Ovary (tissue), 9 donors: ENCODE data around the gene EFCAB13. TPM values are rescaled to one million over a fixed set of nuclear protein-coding genes. Genes with fewer than 3 reads are reported as not detected.

Experiments
- DNase-seq, 5 donors: peaks; one replicate each; pipeline ENCODE4 v3.0.0-alpha.2; 2019 to 2020
- H3K27ac ChIP-seq, 2 donors: fragments of 200-600 bp; one replicate each; pipeline versions ENCODE4 v1.5.1 to v1.8.0; 2019 to 2022
- H3K27me3 ChIP-seq: fragments of 200-600 bp; one replicate; pipeline ENCODE4 v1.8.0; 2022
- H3K36me3 ChIP-seq: fragments of 200-600 bp; sonication (generic); one replicate; pipeline ENCODE4 v1.5.1; 2019
- H3K4me1 ChIP-seq: one replicate; pipeline ENCODE4 v1.8.1; 2013; ENCODE audit warnings: mild to moderate bottlenecking, moderate library complexity; ENCODE audit not compliant: insufficient read depth
- H3K4me3 ChIP-seq: fragments of 200-600 bp; sonication (generic); one replicate; pipeline ENCODE4 v1.5.1; 2017
- H3K9me3 ChIP-seq, 2 donors: fragments of 200-600 bp in 1 of 2; sonication (generic) in 1 of 2; one replicate each; pipeline versions ENCODE4 v1.5.1 to v1.8.1; 2013 to 2019; ENCODE audit warnings: mild to moderate bottlenecking in 1 of 2, moderate library complexity in 1 of 2
- EP300 ChIP-seq: sonication (generic); formaldehyde crosslinking; IDR thresholded peaks from one replicate; pipeline ENCODE4 v1.6.1; 2017; ENCODE audit warnings: antibody characterized with exemption
- POLR2A ChIP-seq: fragments of 450-650 bp; IDR thresholded peaks from one replicate; pipeline ENCODE4 v1.6.1; 2017; ENCODE audit warnings: antibody characterized with exemption, mild to moderate bottlenecking, moderate library complexity
- WGBS, 3 donors: extraction: QIAGEN DNeasy Blood & Tissue Kit in 1 of 3; methylation state at CpG; one replicate each; pipeline versions ENCODE4 v1.1.5 to v1.1.7; 2013 to 2017; 5-methylcytosine and 5-hydroxymethylcytosine counted together
- intact Hi-C, 4 donors: fragments of 100-400 bp; cut with DNase I; formaldehyde crosslinking; loops; one replicate each; pipeline versions ENCODE4 v1.11.0 to v1.15.1; 2022 to 2023
- polyA plus RNA-seq, 2 donors: library from polyadenylated mRNA; stranded (reverse); fragments of 200-250 nt in 1 of 2; fragments of 350-450 nt in 1 of 2; fragmentation: Illumina TruSeq in 1 of 2; extraction: RNeasy Lipid Tissue Mini Kit (QIAGEN cat#74804) in 1 of 2; gene quantifications; one replicate each; pipeline ENCODE4 v1.2.3, GENCODE V29; 2013 to 2014
- total RNA-seq, 7 donors: library from RNA; depleted of rRNA in 2 of 7; stranded (reverse); fragments of >200 nt in 2 of 7; fragmentation: NEBNext Ultra II Directional in 3 of 7; extraction: Animal tissue kit (Norgen Biotek cat#: 25700) in 3 of 7; gene quantifications; one replicate each; pipeline versions ENCODE4 v1.1.0 to v1.2.4, GENCODE V29; 2016 to 2023
- TF ChIP-seq, protein P1 (sequence below), 3 donors: fragments of 450-650 bp in 2 of 3; fragments of 200-600 bp in 1 of 3; IDR thresholded peaks; one replicate each; pipeline versions ENCODE4 v1.5.1 to v1.8.0; 2016 to 2022; ENCODE audit warnings: antibody characterized with exemption in 3 of 3, mild to moderate bottlenecking in 1 of 3
- donor health status: DM: no; HTN: no; CAD: no; lungs with moderate emphysema.
- donor health status: DM: no; HTN: no; CAD: no.
- donor health status: Bipolar disorder and iron deficiency.
- donor health status: DM: yes; HTN: yes; CAD: no.
- donor health status: DM: no; HTN: no; CAD: no.
- donor health status: DM: yes; HTN: yes; CAD: no.

The EFCAB13 gene
- total and polyA plus RNA-seq, 9 donors, result 3.2 to 11.5 (median 9.1) TPM

DNA sequence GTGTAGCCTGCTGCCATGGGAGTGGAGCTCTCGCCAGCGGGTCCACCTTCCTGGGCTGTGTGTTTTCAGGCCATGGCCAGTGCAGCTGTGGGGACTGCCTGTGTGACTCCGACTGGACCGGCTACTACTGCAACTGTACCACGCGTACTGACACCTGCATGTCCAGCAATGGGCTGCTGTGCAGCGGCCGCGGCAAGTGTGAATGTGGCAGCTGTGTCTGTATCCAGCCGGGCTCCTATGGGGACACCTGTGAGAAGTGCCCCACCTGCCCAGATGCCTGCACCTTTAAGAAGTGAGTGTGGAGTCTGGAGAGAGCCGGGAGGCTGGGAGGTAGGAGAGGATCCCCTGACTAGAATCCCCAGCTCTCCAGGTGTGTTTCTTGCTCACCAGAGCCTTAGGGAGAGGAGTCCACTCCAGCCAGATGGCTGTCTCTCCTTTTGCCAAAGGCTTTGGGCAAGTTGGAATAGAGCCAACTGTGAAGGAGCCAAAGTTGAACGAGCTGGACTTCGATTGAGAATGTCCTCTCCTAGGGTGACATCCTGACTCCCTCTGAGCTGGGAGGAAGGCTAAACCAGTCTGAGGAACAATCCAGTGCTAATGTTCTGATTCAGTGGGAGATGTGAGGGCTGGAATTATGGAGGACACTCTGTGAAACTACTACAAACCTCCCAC, 24.4 kb upstream of the EFCAB13 start:
- DNase-seq, result no peak
- no peaks in the 10 kb centered on the region for H3K27me3 ChIP-seq
- no peak overlapping the region for H3K4me3 ChIP-seq
- intact Hi-C loops, result no loop called here
- no peaks in the 10 kb centered on the region for H3K36me3 ChIP-seq
- H3K9me3 ChIP-seq, result no peaks in the 10 kb centered on the region
- H3K27ac ChIP-seq, result no peak overlapping the region
- peaks cover 6% of the 10 kb centered on the region for H3K4me1 ChIP-seq
- 84 to 90% (median 86%) methylated on average over 13 of the region's 13 CpGs for WGBS, 3 donors
- no peak for TF ChIP-seq EP300
- no peak for TF ChIP-seq POLR2A
- TF ChIP-seq, protein P1, sequence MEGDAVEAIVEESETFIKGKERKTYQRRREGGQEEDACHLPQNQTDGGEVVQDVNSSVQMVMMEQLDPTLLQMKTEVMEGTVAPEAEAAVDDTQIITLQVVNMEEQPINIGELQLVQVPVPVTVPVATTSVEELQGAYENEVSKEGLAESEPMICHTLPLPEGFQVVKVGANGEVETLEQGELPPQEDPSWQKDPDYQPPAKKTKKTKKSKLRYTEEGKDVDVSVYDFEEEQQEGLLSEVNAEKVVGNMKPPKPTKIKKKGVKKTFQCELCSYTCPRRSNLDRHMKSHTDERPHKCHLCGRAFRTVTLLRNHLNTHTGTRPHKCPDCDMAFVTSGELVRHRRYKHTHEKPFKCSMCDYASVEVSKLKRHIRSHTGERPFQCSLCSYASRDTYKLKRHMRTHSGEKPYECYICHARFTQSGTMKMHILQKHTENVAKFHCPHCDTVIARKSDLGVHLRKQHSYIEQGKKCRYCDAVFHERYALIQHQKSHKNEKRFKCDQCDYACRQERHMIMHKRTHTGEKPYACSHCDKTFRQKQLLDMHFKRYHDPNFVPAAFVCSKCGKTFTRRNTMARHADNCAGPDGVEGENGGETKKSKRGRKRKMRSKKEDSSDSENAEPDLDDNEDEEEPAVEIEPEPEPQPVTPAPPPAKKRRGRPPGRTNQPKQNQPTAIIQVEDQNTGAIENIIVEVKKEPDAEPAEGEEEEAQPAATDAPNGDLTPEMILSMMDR (IDR thresholded peaks at IDR 0.05), result no peak

- WGBS, 3 donors, result 94 to 100% (median 96%) methylated on average over 1 of the region's 1 CpG
- peaks cover 4% of the 10 kb centered on the region for H3K4me1 ChIP-seq
- H3K27ac ChIP-seq, result no peak overlapping the region
- no peaks in the 10 kb centered on the region for H3K27me3 ChIP-seq
- intact Hi-C loops, result no loop called here
- TF ChIP-seq POLR2A (no peak), EP300 (no peak)
- TF ChIP-seq, protein P1 (IDR thresholded peaks at IDR 0.05), result no peak
- no peak overlapping the region for H3K4me3 ChIP-seq
- DNase-seq, result no peak
- H3K36me3 ChIP-seq, result no peaks in the 10 kb centered on the region
- H3K9me3 ChIP-seq, result no peaks in the 10 kb centered on the region
These were observed 23.0 kb upstream of the EFCAB13 start for GRCh38 chr17:47300718-47301117.

DNA sequence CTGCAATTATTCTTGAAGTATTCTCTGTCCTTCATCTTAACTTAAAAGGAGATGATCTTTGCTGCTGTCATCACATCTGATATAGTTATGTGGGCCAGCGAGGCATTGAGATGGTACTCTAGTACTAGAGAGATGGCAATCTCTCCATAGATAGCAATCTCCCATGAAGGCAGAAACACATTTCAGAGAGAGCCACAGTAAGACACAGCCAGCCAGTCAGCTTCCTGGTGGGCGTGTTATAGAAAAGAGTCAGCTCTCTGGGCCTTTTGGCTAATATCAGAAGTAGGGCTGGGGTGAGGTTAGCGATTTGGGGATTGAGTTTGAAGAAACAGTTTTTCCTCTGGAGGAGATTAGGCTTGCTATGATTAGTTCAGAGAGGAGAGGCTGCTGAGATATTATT, 22.6 kb upstream of the EFCAB13 start:
- peaks cover 5% of the 10 kb centered on the region for H3K4me1 ChIP-seq
- no peaks in the 10 kb centered on the region for H3K9me3 ChIP-seq
- 94 to 97% (median 95%) methylated on average over 3 of the region's 3 CpGs for WGBS, 3 donors
- no peaks in the 10 kb centered on the region for H3K27me3 ChIP-seq
- no peak overlapping the region for H3K27ac ChIP-seq
- intact Hi-C loops, result no loop called here
- no peaks in the 10 kb centered on the region for H3K36me3 ChIP-seq
- DNase-seq, result no peak
- TF ChIP-seq, protein P1 (IDR thresholded peaks at IDR 0.05), result no peak
- TF ChIP-seq EP300, result no peak
- no peak for TF ChIP-seq POLR2A
- no peak overlapping the region for H3K4me3 ChIP-seq

- no peak for DNase-seq
- WGBS, 3 donors, result 87 to 90% (median 89%) methylated on average over 2 of the region's 2 CpGs
- no peaks in the 10 kb centered on the region for H3K9me3 ChIP-seq
- no peak overlapping the region for H3K4me3 ChIP-seq
- TF ChIP-seq POLR2A (no peak), EP300 (no peak)
- TF ChIP-seq, protein P1 (IDR thresholded peaks at IDR 0.05), result no peak
- no peaks in the 10 kb centered on the region for H3K27me3 ChIP-seq
- no peak overlapping the region for H3K27ac ChIP-seq
- peaks cover 7% of the 10 kb centered on the region for H3K4me1 ChIP-seq
- intact Hi-C loops, result no loop called here
- no peaks in the 10 kb centered on the region for H3K36me3 ChIP-seq
These were observed 21.9 kb upstream of the EFCAB13 start for GRCh38 chr17:47301831-47302230.
